Stimulated activated CD8-positive, alpha-beta memory T cell treated with anti-CD3 and anti-CD28 coated beads, Interleukin-15, amount 100 ng/mL, for 48 hours (primary cell): ENCODE measurements around the gene RARRES1.

ENCODE experiments used
- DNase-seq, 2 donors: peaks; one replicate each; pipeline ENCODE4 v3.0.0-alpha.2; 2020; ENCODE audit warnings: low read depth in 2 of 2

Gene RARRES1

GRCh38 chr3:158731938-158732855, at the start of gene RARRES1:
Gene RARRES1 (minus strand): TSS chr3:158732457. CDS start chr3:158732415, 42 bp downstream.
- DNase-seq = peak; percentile 21 to 30

GRCh38 chr3:158781849-158782248, 49.6 kb upstream of the RARRES1 start:
- no peak for DNase-seq

GRCh38 chr3:158781191-158781590, 48.9 kb upstream of the RARRES1 start:
- DNase-seq = no peak

GRCh38 chr3:158780766-158781165, 48.5 kb upstream of the RARRES1 start:
- DNase-seq = no peak

- DNase-seq = no peak
These were observed 45.1 kb upstream of the RARRES1 start for GRCh38 chr3:158777161-158777873.

GRCh38 chr3:158776531-158776930, 44.3 kb upstream of the RARRES1 start:
- no peak for DNase-seq

- DNase-seq = no peak
These were observed 43.5 kb upstream of the RARRES1 start for GRCh38 chr3:158775426-158776410.

GRCh38 chr3:158774965-158775364, 42.7 kb upstream of the RARRES1 start:
- no peak for DNase-seq

GRCh38 chr3:158773845-158774830, 41.9 kb upstream of the RARRES1 start:
- no peak for DNase-seq

GRCh38 chr3:158773166-158773565, 40.9 kb upstream of the RARRES1 start:
- DNase-seq = no peak

- no peak for DNase-seq
These were observed 39.7 kb upstream of the RARRES1 start for GRCh38 chr3:158771982-158772381.

- no peak for DNase-seq
These were observed 39.3 kb upstream of the RARRES1 start for GRCh38 chr3:158771577-158771976.

- DNase-seq = no peak
These were observed 38.6 kb upstream of the RARRES1 start for GRCh38 chr3:158770741-158771350.

- no peak for DNase-seq
These were observed 37.9 kb upstream of the RARRES1 start for GRCh38 chr3:158769952-158770740.

GRCh38 chr3:158769549-158769948, 37.3 kb upstream of the RARRES1 start:
- no peak for DNase-seq

GRCh38 chr3:158768881-158769543, 36.8 kb upstream of the RARRES1 start:
- no peak for DNase-seq

GRCh38 chr3:158768361-158768787, 36.1 kb upstream of the RARRES1 start:
- no peak for DNase-seq

GRCh38 chr3:158766364-158766763, 34.1 kb upstream of the RARRES1 start:
- DNase-seq = no peak
